Heart right ventricle (tissue), 16 donors: Measurements from ENCODE around the gene OR5AC2. TPM values are rescaled to one million over a fixed set of nuclear protein-coding genes. Genes with fewer than 3 reads are reported as not detected.

Experiments
- ATAC-seq, 8 donors: fragments of 200-7000 bp; cut with Tn5 transposase; one replicate each; pipeline ENCODE4 v1.9.1; 2020; ENCODE audit warnings: mild to moderate bottlenecking in 8 of 8, moderate library complexity in 8 of 8, moderate number of reproducible peaks in 1 of 8
- DNase-seq, 2 donors: peaks; one replicate each; pipeline ENCODE4 v3.0.0-alpha.2; 2020
- H3K27ac ChIP-seq, 10 donors: fragments of 200-600 bp; sonication (generic) in 2 of 10; one replicate each; pipeline versions ENCODE4 v1.5.0 to v1.8.0; 2020 to 2022; ENCODE audit warnings: mild to moderate bottlenecking in 3 of 10
- H3K27me3 ChIP-seq, 7 donors: fragments of 200-600 bp; one replicate each; pipeline ENCODE4 v1.8.0; 2021 to 2022; ENCODE audit warnings: mild to moderate bottlenecking in 2 of 7
- H3K36me3 ChIP-seq, 9 donors: fragments of 200-600 bp; sonication (generic) in 1 of 9; one replicate each; pipeline versions ENCODE4 v1.5.0 to v1.8.0; 2020 to 2022; ENCODE audit warnings: mild to moderate bottlenecking in 2 of 9
- H3K4me1 ChIP-seq, 9 donors: fragments of 200-600 bp; sonication (generic) in 1 of 9; one replicate each; pipeline versions ENCODE4 v1.5.0 to v1.8.0; 2020 to 2022; ENCODE audit warnings: mild to moderate bottlenecking in 4 of 9
- H3K4me3 ChIP-seq, 10 donors: fragments of 200-600 bp; sonication (generic) in 2 of 10; one replicate each; pipeline versions ENCODE4 v1.5.0 to v1.8.0; 2020 to 2022; ENCODE audit warnings: mild to moderate bottlenecking in 7 of 10, moderate library complexity in 2 of 10
- H3K9me3 ChIP-seq, 11 donors: fragments of 200-600 bp in 10 of 11; sonication (generic) in 2 of 11; one replicate each; pipeline versions ENCODE4 v1.5.0 to v1.8.0; 2013 to 2022; ENCODE audit warnings: mild to moderate bottlenecking in 2 of 11, control low read depth in 1 of 11, moderate library complexity in 1 of 11
- WGBS, 2 donors: extraction: QIAGEN DNeasy Blood & Tissue Kit; methylation state at CpG; one replicate each; pipeline ENCODE4 v1.1.7; 2013; ENCODE audit warnings: inconsistent platforms in 1 of 2; 5-methylcytosine and 5-hydroxymethylcytosine counted together
- intact Hi-C, 10 donors: fragments of 100-400 bp; cut with DNase I; formaldehyde crosslinking; loops; one replicate each; pipeline versions ENCODE4 v1.11.1 to v1.14.2; 2022
- polyA plus RNA-seq, 2 donors: library from polyadenylated mRNA; stranded (reverse); fragments of 200-250 nt; gene quantifications; one replicate each; pipeline ENCODE4 v1.2.3, GENCODE V29; 2013
- total RNA-seq, 10 donors: library from RNA; stranded (reverse); fragmentation: NEBNext Ultra II Directional in 3 of 10; extraction: Animal tissue kit (Norgen Biotek cat#: 25700) in 3 of 10; gene quantifications; one replicate each; pipeline versions ENCODE4 v1.2.1 to v1.2.4, GENCODE V29; 2021 to 2023
- TF ChIP-seq, protein P1 (sequence below), 9 donors: fragments of 200-600 bp; sonication (generic) in 2 of 9; IDR thresholded peaks; one replicate each; pipeline versions ENCODE4 v1.5.0 to v1.8.0; 2021 to 2022; ENCODE audit warnings: antibody characterized with exemption in 9 of 9, mild to moderate bottlenecking in 5 of 9, moderate library complexity in 1 of 9
- donor health status: Arrhythmogenic right ventricular cardiomyopathy.
- donor health status: ischemic (EF 13 %, LVEDD 7.1; RV severe dilation, severe dysfunction).
- donor health status: healthy with polysubstance abuse.
- donor health status: DM: no; HTN: yes; CAD: no.
- donor health status: DM: no; HTN: no; CAD: no.
- donor health status: ischemic (EF 25% LVEDD 6.9; RV normal size, moderate dysfunction).
- donor health status: ischemic (EF 25% LVEDD 5.7; RV mildly dilated, moderate dysfunction).
- donor health status: healthy.
- donor health status: DM: yes; HTN: yes; CAD: no.
- donor health status: Ischemic cardiomyopathy.
- donor health status: ischemic (EF 35%, LVEDD 5.7; RV mildly dilated, moderate dysfunction).
- donor health status: nonischemic (EF 11% LVEDD 7.7; RV severe dilation, severe dysfunction).
- donor health status: DM: yes; HTN: yes; CAD: no.
- donor health status: PGD.
- donor health status: ischemic (EF 29% LVEDD 5.4; RV normal size, mild dysfunction).
- donor health status: nonischemic (EF 23%, LVEDD 6.1; RV moderate dilation, normal function).

The OR5AC2 gene
- total and polyA plus RNA-seq, 12 donors = not detected

DNA sequence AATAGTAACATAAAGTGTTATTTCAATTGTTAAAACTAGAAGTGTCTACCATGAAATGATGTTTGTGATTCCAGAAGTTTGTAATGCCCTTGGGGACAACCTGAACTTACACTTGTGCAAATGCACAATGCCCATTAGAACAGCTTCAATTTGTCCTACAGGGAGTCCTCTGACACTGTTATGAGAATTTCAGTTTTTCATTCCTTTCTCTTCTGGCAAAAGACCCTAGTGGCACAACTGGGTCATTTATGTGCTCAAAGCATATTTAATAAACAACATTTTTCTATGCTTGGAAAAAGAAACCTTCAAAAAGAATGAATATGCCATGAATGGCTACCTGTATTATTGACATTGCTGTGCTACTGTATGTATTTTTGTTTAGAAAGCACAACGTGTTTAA, 43.4 kb downstream of the OR5AC2 start, which contains the start of gene OR5H1:
OR5H1 (plus strand) TSS at position 301 of the 400 bp plus-strand sequence. CDS start 1,977 bp downstream, outside the sequence.
- no peaks in the 10 kb centered on the region for H3K36me3 ChIP-seq
- no peaks in the 10 kb centered on the region for H3K27me3 ChIP-seq
- intact Hi-C loops = no loop called here
- 66 to 77% methylated on average over 1 of the region's 1 CpG for WGBS, 2 donors
- H3K9me3 ChIP-seq = peaks cover 0 to 4% (median 0%) of the 10 kb centered on the region in 11 donors
- no peaks in the 10 kb centered on the region for H3K4me1 ChIP-seq
- DNase-seq = no peak
- no peak within 1 kb of the TSS for H3K27ac ChIP-seq
- H3K4me3 ChIP-seq = no peak within 1 kb of the TSS
- TF ChIP-seq, protein P1, sequence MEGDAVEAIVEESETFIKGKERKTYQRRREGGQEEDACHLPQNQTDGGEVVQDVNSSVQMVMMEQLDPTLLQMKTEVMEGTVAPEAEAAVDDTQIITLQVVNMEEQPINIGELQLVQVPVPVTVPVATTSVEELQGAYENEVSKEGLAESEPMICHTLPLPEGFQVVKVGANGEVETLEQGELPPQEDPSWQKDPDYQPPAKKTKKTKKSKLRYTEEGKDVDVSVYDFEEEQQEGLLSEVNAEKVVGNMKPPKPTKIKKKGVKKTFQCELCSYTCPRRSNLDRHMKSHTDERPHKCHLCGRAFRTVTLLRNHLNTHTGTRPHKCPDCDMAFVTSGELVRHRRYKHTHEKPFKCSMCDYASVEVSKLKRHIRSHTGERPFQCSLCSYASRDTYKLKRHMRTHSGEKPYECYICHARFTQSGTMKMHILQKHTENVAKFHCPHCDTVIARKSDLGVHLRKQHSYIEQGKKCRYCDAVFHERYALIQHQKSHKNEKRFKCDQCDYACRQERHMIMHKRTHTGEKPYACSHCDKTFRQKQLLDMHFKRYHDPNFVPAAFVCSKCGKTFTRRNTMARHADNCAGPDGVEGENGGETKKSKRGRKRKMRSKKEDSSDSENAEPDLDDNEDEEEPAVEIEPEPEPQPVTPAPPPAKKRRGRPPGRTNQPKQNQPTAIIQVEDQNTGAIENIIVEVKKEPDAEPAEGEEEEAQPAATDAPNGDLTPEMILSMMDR (IDR thresholded peaks at IDR 0.05) = no peak
- ATAC-seq = no peak

DNA sequence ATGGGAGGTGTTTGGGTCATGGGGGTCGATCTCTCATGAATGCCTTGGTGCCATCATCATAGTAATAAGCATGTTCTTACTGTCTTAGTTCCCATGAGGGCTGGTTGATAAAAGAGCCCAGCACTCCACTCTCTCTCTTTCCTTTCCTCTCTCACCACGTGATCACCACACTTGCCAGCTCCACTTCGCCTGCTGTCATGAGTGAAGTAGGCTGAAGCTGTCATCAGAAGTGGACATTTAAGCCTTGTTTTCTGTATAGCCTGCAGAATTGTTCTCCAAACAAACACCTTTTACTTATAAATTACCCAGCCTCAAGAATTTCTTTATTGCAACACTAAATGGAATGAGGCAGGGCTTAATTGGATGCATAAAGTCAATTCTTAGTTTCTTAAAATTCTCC, 49.7 kb downstream of the OR5AC2 start:
- 19 to 37% methylated on average over 3 of the region's 3 CpGs for WGBS, 2 donors
- no peak overlapping the region for H3K4me3 ChIP-seq
- no peak overlapping the region for H3K27ac ChIP-seq
- DNase-seq (no peak), ATAC-seq (no peak)
- no peaks in the 10 kb centered on the region for H3K27me3 ChIP-seq
- H3K36me3 ChIP-seq = no peaks in the 10 kb centered on the region
- intact Hi-C loops = no loop called here
- TF ChIP-seq, protein P1 (IDR thresholded peaks at IDR 0.05) = no peak
- no peaks in the 10 kb centered on the region for H3K4me1 ChIP-seq
- H3K9me3 ChIP-seq = no peaks in the 10 kb centered on the region

Other genes with a start within 250 kb of the OR5AC2 start
- gene RIOX2, start 114.7 kb upstream of the OR5AC2 start, total RNA-seq = 10 to 100 TPM in 9 of 10 donors, 1 to 10 TPM in 1; 9.1 to 15.8 (median 12.8) TPM
- 10 to 100 TPM in 1 of 2 donors, 1 to 10 TPM in 1; 8.4 to 10.0 TPM for gene RIOX2, start 114.7 kb upstream of the OR5AC2 start, polyA plus RNA-seq
- not detected for gene GABRR3, start 51.9 kb upstream of the OR5AC2 start, total RNA-seq
- gene GABRR3, start 51.9 kb upstream of the OR5AC2 start, polyA plus RNA-seq = not detected
- not detected for gene OR5H1, start 43.5 kb downstream of the OR5AC2 start, total RNA-seq
- not detected for gene OR5H1, start 43.5 kb downstream of the OR5AC2 start, polyA plus RNA-seq
- not detected for gene OR5H14, start 60.3 kb downstream of the OR5AC2 start, total RNA-seq
- gene OR5H14, start 60.3 kb downstream of the OR5AC2 start, polyA plus RNA-seq = not detected
- not detected for gene OR5H15, start 79.5 kb downstream of the OR5AC2 start, total RNA-seq
- not detected for gene OR5H15, start 79.5 kb downstream of the OR5AC2 start, polyA plus RNA-seq
- not detected for gene OR5H6, start 177.1 kb downstream of the OR5AC2 start, total RNA-seq
- gene OR5H6, start 177.1 kb downstream of the OR5AC2 start, polyA plus RNA-seq = not detected
- gene OR5H2, start 195.3 kb downstream of the OR5AC2 start, total RNA-seq = not detected
- not detected for gene OR5H2, start 195.3 kb downstream of the OR5AC2 start, polyA plus RNA-seq